Activated naive CD4-positive, alpha-beta T cell treated with anti-CD3 and anti-CD28 coated beads, Interleukin-2, amount 50 U/mL, for 72 hours (primary cell): ENCODE measurements around the gene CDH13. TPM values are rescaled to one million over a fixed set of nuclear protein-coding genes. Genes with fewer than 3 reads are reported as not detected.

Experiments used
- ATAC-seq, 2 donors: fragments of 150-1000 bp; cut with Tn5 transposase; 2 replicates each; pipeline ENCODE4 v1.10.0; 2021; ENCODE audit warnings: mild to moderate bottlenecking in 2 of 2, moderate library complexity in 2 of 2
- DNase-seq, 2 donors: peaks; one replicate each; pipeline ENCODE4 v3.0.0; 2021 to 2022; ENCODE audit warnings: low spot score in 2 of 2
- H3K27ac Mint-ChIP-seq, 2 donors: one replicate each; pipeline ENCODE4 v1.8.0; 2022; ENCODE audit warnings: mild to moderate bottlenecking in 2 of 2, mixed read lengths in 2 of 2
- H3K36me3 Mint-ChIP-seq, 2 donors: one replicate each; pipeline ENCODE4 v1.8.0; 2022; ENCODE audit warnings: mixed read lengths in 2 of 2
- H3K9me3 Mint-ChIP-seq, 2 donors: one replicate each; pipeline ENCODE4 v1.8.0; 2022; ENCODE audit warnings: mixed read lengths in 2 of 2
- total RNA-seq, 2 donors: library from RNA; stranded (reverse); gene quantifications; one replicate each; pipeline ENCODE4 v1.2.3, GENCODE V29; 2022

CDH13 gene
- total RNA-seq, 2 donors from 2014 or later: not detected

- ATAC-seq (no peak), DNase-seq (no peak)
- Mint-ChIP-seq H3K9me3 (peaks cover 0 to 5% of the 10 kb centered on the region in 2 donors), H3K27ac (no peak overlapping the region), H3K36me3 (peaks cover 0 to 4% of the 10 kb centered on the region in 2 donors)
Observed at GRCh38 chr16:82769845-82770244, 143.1 kb downstream of the CDH13 start.

- ATAC-seq: no peak
- peaks cover 0 to 4% of the 10 kb centered on the region in 2 donors for H3K36me3 Mint-ChIP-seq
- H3K27ac Mint-ChIP-seq: no peak overlapping the region
Observed at GRCh38 chr16:82772215-82772614, 145.4 kb downstream of the CDH13 start.

GRCh38 chr16:82773018-82773417 is 146.2 kb downstream of the CDH13 start:
- no peaks in the 10 kb centered on the region for H3K9me3 Mint-ChIP-seq
- H3K27ac Mint-ChIP-seq: no peak overlapping the region
- ATAC-seq (no peak), DNase-seq (no peak)
- peaks cover 0 to 4% of the 10 kb centered on the region in 2 donors for H3K36me3 Mint-ChIP-seq

More at GRCh38 chr16:82772215-82772614, 145.4 kb downstream of the CDH13 start:
- peaks cover 0 to 5% of the 10 kb centered on the region in 2 donors for H3K9me3 Mint-ChIP-seq
- no peak for DNase-seq

- H3K36me3 Mint-ChIP-seq: peaks cover 0 to under 1% of the 10 kb centered on the region in 2 donors
- H3K27ac Mint-ChIP-seq: no peak overlapping the region
- no peaks in the 10 kb centered on the region for H3K9me3 Mint-ChIP-seq
- peak in 1 of 2 donors; percentile 58 for ATAC-seq
- DNase-seq: no peak
Observed at GRCh38 chr16:82776470-82777146, 149.8 kb downstream of the CDH13 start.

- Mint-ChIP-seq H3K27ac (no peak overlapping the region), H3K36me3 (no peaks in the 10 kb centered on the region), H3K9me3 (no peaks in the 10 kb centered on the region)
- ATAC-seq: no peak
- no peak for DNase-seq
Observed at GRCh38 chr16:82782715-82783251, 156.0 kb downstream of the CDH13 start.

- Mint-ChIP-seq H3K27ac (no peak overlapping the region), H3K36me3 (no peaks in the 10 kb centered on the region), H3K9me3 (no peaks in the 10 kb centered on the region)
- ATAC-seq (no peak), DNase-seq (no peak)
Observed at GRCh38 chr16:82783933-82784572, 157.3 kb downstream of the CDH13 start.

GRCh38 chr16:82784573-82784968 is 157.8 kb downstream of the CDH13 start:
- no peaks in the 10 kb centered on the region for H3K36me3 Mint-ChIP-seq
- ATAC-seq: no peak
- no peak overlapping the region for H3K27ac Mint-ChIP-seq
- no peaks in the 10 kb centered on the region for H3K9me3 Mint-ChIP-seq
- no peak for DNase-seq

GRCh38 chr16:82788225-82788624 is 161.5 kb downstream of the CDH13 start:
- Mint-ChIP-seq H3K27ac (no peak overlapping the region), H3K36me3 (no peaks in the 10 kb centered on the region), H3K9me3 (no peaks in the 10 kb centered on the region)
- no peak for ATAC-seq
- no peak for DNase-seq

- H3K36me3 Mint-ChIP-seq: no peaks in the 10 kb centered on the region
- no peak for DNase-seq
- H3K27ac Mint-ChIP-seq: no peak overlapping the region
- H3K9me3 Mint-ChIP-seq: no peaks in the 10 kb centered on the region
- no peak for ATAC-seq
Observed at GRCh38 chr16:82788919-82789318, 162.2 kb downstream of the CDH13 start.

- DNase-seq: no peak
- no peak for ATAC-seq
- Mint-ChIP-seq H3K36me3 (no peaks in the 10 kb centered on the region), H3K9me3 (no peaks in the 10 kb centered on the region), H3K27ac (no peak overlapping the region)
Observed at GRCh38 chr16:82792693-82793092, 165.9 kb downstream of the CDH13 start.

GRCh38 chr16:82793528-82794245 is 166.9 kb downstream of the CDH13 start:
- H3K27ac Mint-ChIP-seq: no peak overlapping the region
- DNase-seq: no peak
- no peak for ATAC-seq
- H3K9me3 Mint-ChIP-seq: no peaks in the 10 kb centered on the region
- no peaks in the 10 kb centered on the region for H3K36me3 Mint-ChIP-seq

GRCh38 chr16:82796047-82796446 is 169.3 kb downstream of the CDH13 start:
- Mint-ChIP-seq H3K27ac (no peak overlapping the region), H3K36me3 (no peaks in the 10 kb centered on the region), H3K9me3 (peaks cover 0 to 5% of the 10 kb centered on the region in 2 donors)
- ATAC-seq (no peak), DNase-seq (no peak)

GRCh38 chr16:82801361-82801760 is 174.6 kb downstream of the CDH13 start:
- Mint-ChIP-seq H3K36me3 (no peaks in the 10 kb centered on the region), H3K9me3 (peaks cover 0 to 5% of the 10 kb centered on the region in 2 donors), H3K27ac (no peak overlapping the region)
- DNase-seq: peak in 1 of 2 donors; percentile 9
- peak; percentile 82 to 95 for ATAC-seq

GRCh38 chr16:82805866-82806265 is 179.1 kb downstream of the CDH13 start:
- Mint-ChIP-seq H3K27ac (no peak overlapping the region), H3K36me3 (no peaks in the 10 kb centered on the region), H3K9me3 (no peaks in the 10 kb centered on the region)
- DNase-seq (no peak), ATAC-seq (no peak)

GRCh38 chr16:82807311-82807710 is 180.5 kb downstream of the CDH13 start:
- no peaks in the 10 kb centered on the region for H3K36me3 Mint-ChIP-seq

GRCh38 chr16:82808036-82808435 is 181.3 kb downstream of the CDH13 start:
- Mint-ChIP-seq H3K9me3 (no peaks in the 10 kb centered on the region), H3K36me3 (no peaks in the 10 kb centered on the region), H3K27ac (no peak overlapping the region)
- DNase-seq (no peak), ATAC-seq (no peak)

More at GRCh38 chr16:82807311-82807710, 180.5 kb downstream of the CDH13 start:
- H3K27ac Mint-ChIP-seq: no peak overlapping the region
- ATAC-seq (no peak), DNase-seq (no peak)
- H3K9me3 Mint-ChIP-seq: no peaks in the 10 kb centered on the region

- no peak for ATAC-seq
- no peaks in the 10 kb centered on the region for H3K9me3 Mint-ChIP-seq
- no peak overlapping the region for H3K27ac Mint-ChIP-seq
- no peaks in the 10 kb centered on the region for H3K36me3 Mint-ChIP-seq
- no peak for DNase-seq
Observed at GRCh38 chr16:82810077-82810476, 183.3 kb downstream of the CDH13 start.
